CD8-positive, alpha-beta memory T cell (primary cell): ENCODE data around the gene CALU. TPM values are rescaled to one million over a fixed set of nuclear protein-coding genes. Genes with fewer than 3 reads are reported as not detected.

ENCODE experiments used
- CTCF ChIA-PET: fragments of 350-600 bp; sonication (Branson Sonifier 250); formaldehyde crosslinking; loops from one replicate; lab custom pipeline; 2021; ENCODE audit warnings: antibody characterized with exemption; lab: Charles Lee
- POLR2A ChIA-PET: fragments of 350-600 bp; sonication (Branson Sonifier 250); formaldehyde crosslinking; loops from one replicate; lab custom pipeline; 2021; ENCODE audit warnings: antibody characterized with exemption; lab: Charles Lee
- DNase-seq, 5 donors: peaks; one replicate each; pipeline versions ENCODE4 v3.0.0 to v3.0.0-alpha.2; 2020 to 2022; ENCODE audit warnings: mixed read lengths in 1 of 5
- H3K27ac ChIP-seq: one replicate; pipeline ENCODE4 v1.7.0; 2013; ENCODE audit warnings: low read depth, mild to moderate bottlenecking, low read length, moderate library complexity
- H3K27me3 ChIP-seq: 2 replicates; pipeline ENCODE4 v1.7.0; 2013; ENCODE audit warnings: low read length, mild to moderate bottlenecking; ENCODE audit not compliant: insufficient read depth, poor library complexity, severe bottlenecking
- H3K36me3 ChIP-seq: 2 replicates; pipeline ENCODE4 v1.7.0; 2013; ENCODE audit warnings: mild to moderate bottlenecking, low read length, moderate library complexity; ENCODE audit not compliant: insufficient read depth
- H3K4me1 ChIP-seq: 2 replicates; pipeline ENCODE4 v1.7.0; 2013; ENCODE audit warnings: mild to moderate bottlenecking, low read length, moderate library complexity; ENCODE audit not compliant: insufficient read depth
- H3K4me3 ChIP-seq: 2 replicates; pipeline ENCODE4 v1.7.0; 2013; ENCODE audit warnings: mild to moderate bottlenecking, low read length
- H3K9me3 ChIP-seq: 2 replicates; pipeline ENCODE4 v1.7.0; 2013; ENCODE audit warnings: mild to moderate bottlenecking, low read length
- H3K27ac Mint-ChIP-seq, 8 donors: one replicate each; pipeline ENCODE4 v1.8.0; 2020 to 2021; ENCODE audit warnings: mixed read lengths in 8 of 8, mild to moderate bottlenecking in 6 of 8, inconsistent platforms in 3 of 8, moderate library complexity in 3 of 8
- H3K27me3 Mint-ChIP-seq, 2 donors: one replicate each; pipeline ENCODE4 v1.8.0; 2020 to 2021; ENCODE audit warnings: mixed read lengths in 2 of 2, mild to moderate bottlenecking in 1 of 2, moderate library complexity in 1 of 2
- H3K36me3 Mint-ChIP-seq, 3 donors: one replicate each; pipeline ENCODE4 v1.8.0; 2020 to 2021; ENCODE audit warnings: mixed read lengths in 3 of 3, inconsistent platforms in 1 of 3, mild to moderate bottlenecking in 1 of 3
- H3K4me1 Mint-ChIP-seq, 3 donors: one replicate each; pipeline ENCODE4 v1.8.0; 2020 to 2021; ENCODE audit warnings: mixed read lengths in 3 of 3, inconsistent platforms in 1 of 3, mild to moderate bottlenecking in 1 of 3
- H3K4me3 Mint-ChIP-seq, 7 donors: one replicate each; pipeline ENCODE4 v1.8.0; 2020 to 2021; ENCODE audit warnings: mixed read lengths in 7 of 7, mild to moderate bottlenecking in 6 of 7, moderate library complexity in 4 of 7, inconsistent platforms in 2 of 7
- H3K9me3 Mint-ChIP-seq, 5 donors: one replicate each; pipeline ENCODE4 v1.8.0; 2020 to 2022; ENCODE audit warnings: mixed read lengths in 5 of 5, mild to moderate bottlenecking in 3 of 5, moderate library complexity in 2 of 5, inconsistent platforms in 1 of 5
- polyA plus RNA-seq: library from polyadenylated mRNA; unstranded; fragments of 300-500 nt; fragmentation: Illumina TruSeq; gene quantifications from one replicate; pipeline ENCODE4 v1.2.3, GENCODE V29; 2021
- total RNA-seq, 2 experiments: library from RNA; stranded (reverse); gene quantifications; one replicate each; pipeline ENCODE4 v1.2.3, GENCODE V29; 2021

Gene CALU
- total and polyA plus RNA-seq, 3 experiments from 2014 or later = 28.8 to 52.0 (median 51.4) TPM

DNA sequence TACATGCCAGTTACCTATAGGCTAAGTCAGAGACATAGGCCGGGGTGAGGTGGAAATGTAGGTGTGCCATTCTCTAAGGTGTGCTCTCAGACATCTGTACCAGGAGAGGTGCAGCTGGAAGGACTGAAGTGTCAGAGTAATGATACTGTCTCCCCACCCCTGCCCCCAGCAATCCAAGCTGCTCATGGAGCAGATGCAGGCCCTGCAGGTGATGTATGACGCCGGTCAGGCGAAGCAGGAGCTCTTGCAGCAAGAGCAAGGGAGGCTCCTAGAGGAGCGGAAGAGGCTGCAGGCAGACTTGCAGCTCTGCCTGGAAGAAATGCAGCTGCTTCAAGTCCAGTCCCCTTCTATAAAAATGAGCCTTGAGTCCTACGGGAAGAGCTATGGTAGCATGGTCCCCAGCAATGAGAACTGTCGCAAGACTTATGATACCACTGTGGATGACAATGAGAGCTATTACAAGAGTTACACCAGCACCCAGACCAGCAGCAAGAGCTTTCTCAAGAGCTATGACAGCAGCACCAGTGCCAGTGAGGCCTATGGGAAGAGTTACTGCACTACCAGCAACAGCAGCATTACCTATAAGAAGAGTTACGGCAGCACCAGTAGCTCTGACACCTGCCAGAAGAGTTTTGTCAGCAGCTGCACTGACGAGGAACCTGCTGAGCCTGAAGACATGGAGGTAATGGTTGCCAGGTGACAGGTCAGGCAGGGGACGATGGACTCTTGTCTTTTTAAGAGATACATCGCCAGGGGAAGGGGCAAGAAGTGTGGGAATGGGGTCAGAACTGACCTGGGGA, 72.7 kb downstream of the CALU start:
- Mint-ChIP-seq H3K4me1 (no peaks in the 10 kb centered on the region), H3K27me3 (no peaks in the 10 kb centered on the region), H3K27ac (no peak overlapping the region), H3K9me3 (no peaks in the 10 kb centered on the region), H3K4me3 (no peak overlapping the region), H3K36me3 (peaks cover 0 to 2% (median 0%) of the 10 kb centered on the region in 3 donors)
- no peak overlapping the region for H3K27ac ChIP-seq
- CTCF ChIA-PET = interaction anchor here (1.0 kb wide), 1 partner anchor 72 kb away, joined by 4 read pairs; no protein-coding TSS in a partner anchor
- POLR2A ChIA-PET = no interaction called here
- no peaks in the 10 kb centered on the region for H3K9me3 ChIP-seq
- H3K4me1 ChIP-seq = no peaks in the 10 kb centered on the region
- no peaks in the 10 kb centered on the region for H3K36me3 ChIP-seq
- H3K27me3 ChIP-seq = no peaks in the 10 kb centered on the region
- no peak for DNase-seq
- H3K4me3 ChIP-seq = no peak overlapping the region

GRCh38 chr7:128812514-128813168, 73.5 kb downstream of the CALU start:
- Mint-ChIP-seq H3K4me3 (no peak overlapping the region), H3K4me1 (no peaks in the 10 kb centered on the region), H3K9me3 (no peaks in the 10 kb centered on the region), H3K36me3 (peaks cover 0 to under 1% (median 0%) of the 10 kb centered on the region in 3 donors), H3K27ac (no peak overlapping the region), H3K27me3 (peaks cover 0 to under 1% of the 10 kb centered on the region in 2 donors)
- H3K27ac ChIP-seq = no peak overlapping the region
- no peaks in the 10 kb centered on the region for H3K9me3 ChIP-seq
- no peaks in the 10 kb centered on the region for H3K27me3 ChIP-seq
- ChIA-PET POLR2A (no interaction called here), CTCF (interaction anchor here (1.0 kb wide), 1 partner anchor 71 kb away, joined by 4 read pairs; no protein-coding TSS in a partner anchor)
- no peaks in the 10 kb centered on the region for H3K36me3 ChIP-seq
- H3K4me1 ChIP-seq = no peaks in the 10 kb centered on the region
- no peak overlapping the region for H3K4me3 ChIP-seq
- no peak for DNase-seq

DNA sequence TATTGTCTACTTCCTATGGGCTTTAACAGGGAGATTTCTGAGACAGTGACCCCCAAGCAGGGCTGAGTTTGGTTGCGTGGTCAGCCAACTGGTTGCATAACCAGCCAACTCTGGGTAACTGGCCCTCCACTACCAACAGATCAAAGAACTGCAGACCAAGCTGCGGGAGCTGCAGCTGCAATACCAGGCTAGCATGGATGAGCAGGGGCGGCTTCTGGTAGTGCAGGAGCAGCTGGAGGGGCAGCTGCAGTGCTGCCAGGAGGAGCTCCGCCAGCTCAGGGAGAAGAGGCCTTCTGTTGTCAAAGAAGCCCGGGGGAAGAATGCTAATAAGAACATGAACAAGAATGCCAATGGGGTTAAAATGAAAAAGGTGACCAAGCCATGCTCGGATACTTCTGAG, 75.3 kb downstream of the CALU start:
- H3K27me3 ChIP-seq = no peaks in the 10 kb centered on the region
- H3K4me1 ChIP-seq = no peaks in the 10 kb centered on the region
- no peak overlapping the region for H3K4me3 Mint-ChIP-seq
- no peaks in the 10 kb centered on the region for H3K9me3 Mint-ChIP-seq
- H3K9me3 ChIP-seq = no peaks in the 10 kb centered on the region
- peaks cover 4% of the 10 kb centered on the region in 2 donors for H3K27me3 Mint-ChIP-seq
- H3K27ac ChIP-seq = no peak overlapping the region
- no peaks in the 10 kb centered on the region for H3K36me3 ChIP-seq
- H3K4me1 Mint-ChIP-seq = no peaks in the 10 kb centered on the region
- H3K36me3 Mint-ChIP-seq = no peaks in the 10 kb centered on the region
- no peak overlapping the region for H3K4me3 ChIP-seq
- POLR2A ChIA-PET = no interaction called here
- no peak overlapping the region for H3K27ac Mint-ChIP-seq
- CTCF ChIA-PET = no interaction called here
- no peak for DNase-seq

DNA sequence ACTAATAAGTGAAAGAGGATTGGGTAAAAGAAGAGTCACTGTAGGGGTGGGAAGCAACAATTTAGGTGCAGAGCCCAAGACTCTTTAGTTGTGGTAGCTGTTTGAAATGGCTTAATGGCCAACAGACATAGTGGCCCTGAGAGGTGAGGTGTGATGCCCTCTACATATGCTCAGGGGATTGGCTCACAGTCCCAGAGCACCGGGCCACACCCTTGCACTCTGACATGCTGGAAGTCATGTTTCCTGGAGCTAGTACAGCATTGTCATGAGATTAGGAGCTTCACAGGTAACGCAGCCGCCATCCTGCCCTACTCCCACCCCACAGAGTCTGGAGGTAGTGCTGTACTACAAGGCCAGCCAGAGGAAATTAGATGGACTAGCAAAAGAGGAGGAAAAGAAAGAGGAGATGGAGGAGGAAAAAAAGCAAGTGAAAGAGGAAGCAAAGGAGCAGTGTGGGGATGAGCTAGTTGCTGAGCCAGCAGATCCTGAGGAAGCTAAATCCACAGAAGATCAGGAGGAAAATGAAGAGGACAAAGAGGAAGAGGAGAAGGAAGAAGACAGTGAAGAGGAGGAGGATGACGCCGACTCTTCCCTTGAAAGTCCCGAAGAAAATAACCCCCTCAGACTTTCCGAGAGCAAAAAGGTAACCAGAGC, 76.3 kb downstream of the CALU start:
- ChIA-PET POLR2A (no interaction called here), CTCF (no interaction called here)
- no peak overlapping the region for H3K4me3 Mint-ChIP-seq

GRCh38 chr7:128818694-128819093, 79.5 kb downstream of the CALU start:
- POLR2A ChIA-PET = no interaction called here
- Histone ChIP-seq H3K36me3 (no peaks in the 10 kb centered on the region), H3K27me3 (no peaks in the 10 kb centered on the region)

More for the DNA sequence above, 76.3 kb downstream of the CALU start:
- H3K27ac Mint-ChIP-seq = peak overlapping the region in 1 of 8 donors; percentile 14
- Histone ChIP-seq H3K4me3 (no peak overlapping the region), H3K36me3 (no peaks in the 10 kb centered on the region), H3K4me1 (no peaks in the 10 kb centered on the region), H3K27me3 (no peaks in the 10 kb centered on the region), H3K9me3 (no peaks in the 10 kb centered on the region), H3K27ac (no peak overlapping the region)
- DNase-seq = no peak
- peaks cover 4 to 6% of the 10 kb centered on the region in 2 donors for H3K27me3 Mint-ChIP-seq
- H3K9me3 Mint-ChIP-seq = no peaks in the 10 kb centered on the region
- H3K4me1 Mint-ChIP-seq = peaks cover 0 to 6% (median 3%) of the 10 kb centered on the region in 3 donors
- H3K36me3 Mint-ChIP-seq = no peaks in the 10 kb centered on the region

More at GRCh38 chr7:128818694-128819093, 79.5 kb downstream of the CALU start:
- Mint-ChIP-seq H3K27ac (no peak overlapping the region), H3K27me3 (peaks cover 4 to 9% of the 10 kb centered on the region in 2 donors), H3K36me3 (peaks cover 0 to 2% (median 0%) of the 10 kb centered on the region in 3 donors), H3K4me3 (no peak overlapping the region), H3K4me1 (peaks cover 0 to 6% (median 3%) of the 10 kb centered on the region in 3 donors), H3K9me3 (no peaks in the 10 kb centered on the region)
- CTCF ChIA-PET = interaction anchor here (1.1 kb wide), 1 partner anchor 65 kb away, joined by 3 read pairs; no protein-coding TSS in a partner anchor
- H3K9me3 ChIP-seq = no peaks in the 10 kb centered on the region
- H3K27ac ChIP-seq = no peak overlapping the region
- H3K4me1 ChIP-seq = no peaks in the 10 kb centered on the region
- no peak for DNase-seq
- no peak overlapping the region for H3K4me3 ChIP-seq

Other genes with a start within 250 kb of the CALU start
- gene GARIN1A, start 67.1 kb upstream of the CALU start, total RNA-seq = under 1 TPM; 0.22 to 0.61 TPM
- gene GARIN1A, start 67.1 kb upstream of the CALU start, polyA plus RNA-seq = 0.37 TPM
- gene OPN1SW, start 36.4 kb downstream of the CALU start, total RNA-seq = not detected
- gene OPN1SW, start 36.4 kb downstream of the CALU start, polyA plus RNA-seq = not detected
- 1 to 10 TPM; 8.7 to 9.0 TPM for gene CCDC136, start 52.6 kb downstream of the CALU start, total RNA-seq
- 2.6 TPM for gene CCDC136, start 52.6 kb downstream of the CALU start, polyA plus RNA-seq
- not detected for gene FLNC, start 91.0 kb downstream of the CALU start, total RNA-seq
- not detected for gene FLNC, start 91.0 kb downstream of the CALU start, polyA plus RNA-seq
- 100 to 1,000 TPM; 145 to 147 TPM for gene ATP6V1F, start 123.5 kb downstream of the CALU start, total RNA-seq
- 295 TPM for gene ATP6V1F, start 123.5 kb downstream of the CALU start, polyA plus RNA-seq
- 1 to 10 TPM in 1 of 2 experiments, under 1 TPM in 1; 0.84 to 1.1 TPM for gene KCP, start 171.3 kb downstream of the CALU start, total RNA-seq
- gene KCP, start 171.3 kb downstream of the CALU start, polyA plus RNA-seq = not detected
- gene IRF5, start 198.6 kb downstream of the CALU start, total RNA-seq = 1 to 10 TPM; 7.1 to 7.8 TPM
- gene IRF5, start 198.6 kb downstream of the CALU start, polyA plus RNA-seq = 15.2 TPM